ENCODE results near the gene PDZRN4.

Gene PDZRN4

GRCh38 chr12:41424651-41425050 lies 236.5 kb downstream of the PDZRN4 start:
- TF ChIP-seq USF1 (IDR thresholded peaks at IDR 0.05) (no peak), TEAD4 (IDR thresholded peaks at IDR 0.05) (no peak), EP300 (IDR thresholded peaks at IDR 0.05; ENCODE audit: borderline replicate concordance) (no peak), NFIC (IDR thresholded peaks at IDR 0.05) (no peak), FOXM1 (IDR thresholded peaks at IDR 0.05; ENCODE audit: borderline replicate concordance, low read depth) (no peak), TCF12 (IDR thresholded peaks at IDR 0.05; ENCODE audit: low read depth) (no peak), YY1 (IDR thresholded peaks at IDR 0.05; ENCODE audit: low read depth) (no peak), ZBTB7A (IDR thresholded peaks at IDR 0.05; ENCODE audit: low read depth) (no peak), MAX (IDR thresholded peaks at IDR 0.05) (no peak), CEBPB (IDR thresholded peaks at IDR 0.05) (no peak), EGR1 (IDR thresholded peaks at IDR 0.05) (no peak), REST (IDR thresholded peaks at IDR 0.05; ENCODE audit: low read depth) (no peak), TAF1 (IDR thresholded peaks at IDR 0.05; ENCODE audit: low read depth) (no peak), CREB1 (IDR thresholded peaks at IDR 0.05; ENCODE audit: low read depth) (no peak)

GRCh38 chr12:41433460-41433859 lies 245.3 kb downstream of the PDZRN4 start:
- no peak for TF ChIP-seq RAD21 (IDR thresholded peaks at IDR 0.05; ENCODE audit: low read depth)
- TF ChIP-seq TAF1 (IDR thresholded peaks at IDR 0.05; ENCODE audit: low read depth) = no peak
- TF ChIP-seq CREB1 (IDR thresholded peaks at IDR 0.05; ENCODE audit: low read depth) = no peak
- no peak for TF ChIP-seq EGR1 (IDR thresholded peaks at IDR 0.05)

GRCh38 chr12:41436076-41436475 lies 248.0 kb downstream of the PDZRN4 start:
- no peak for TF ChIP-seq REST (IDR thresholded peaks at IDR 0.05; ENCODE audit: low read depth)

GRCh38 chr12:41437563-41437962 lies 249.4 kb downstream of the PDZRN4 start:
- TF ChIP-seq YY1 (IDR thresholded peaks at IDR 0.05; ENCODE audit: low read depth) (no peak), TAF1 (IDR thresholded peaks at IDR 0.05; ENCODE audit: low read depth) (no peak), USF1 (IDR thresholded peaks at IDR 0.05) (no peak), NFIC (IDR thresholded peaks at IDR 0.05) (no peak), CEBPB (IDR thresholded peaks at IDR 0.05) (no peak), CREB1 (IDR thresholded peaks at IDR 0.05; ENCODE audit: low read depth) (no peak), EGR1 (IDR thresholded peaks at IDR 0.05) (no peak), EP300 (IDR thresholded peaks at IDR 0.05; ENCODE audit: borderline replicate concordance) (no peak)

- TF ChIP-seq RAD21 (IDR thresholded peaks at IDR 0.05; ENCODE audit: low read depth) (peak; percentile 32), CREB1 (IDR thresholded peaks at IDR 0.05; ENCODE audit: low read depth) (no peak)
Observed at GRCh38 chr12:41438854-41439541, 250.9 kb downstream of the PDZRN4 start.

GRCh38 chr12:41439801-41440200 lies 251.7 kb downstream of the PDZRN4 start:
- no peak for TF ChIP-seq USF1 (IDR thresholded peaks at IDR 0.05)
- no peak for TF ChIP-seq TEAD4 (IDR thresholded peaks at IDR 0.05)
- no peak for TF ChIP-seq REST (IDR thresholded peaks at IDR 0.05; ENCODE audit: low read depth)
- no peak for TF ChIP-seq NFIC (IDR thresholded peaks at IDR 0.05)
- no peak for TF ChIP-seq FOXM1 (IDR thresholded peaks at IDR 0.05; ENCODE audit: borderline replicate concordance, low read depth)
- no peak for TF ChIP-seq EGR1 (IDR thresholded peaks at IDR 0.05)
- TF ChIP-seq CREB1 (IDR thresholded peaks at IDR 0.05; ENCODE audit: low read depth) = no peak
- TF ChIP-seq TAF1 (IDR thresholded peaks at IDR 0.05; ENCODE audit: low read depth) = no peak
- TF ChIP-seq MAX (IDR thresholded peaks at IDR 0.05) = no peak
- no peak for TF ChIP-seq EP300 (IDR thresholded peaks at IDR 0.05; ENCODE audit: borderline replicate concordance)
- TF ChIP-seq TCF12 (IDR thresholded peaks at IDR 0.05; ENCODE audit: low read depth) = no peak
- TF ChIP-seq YY1 (IDR thresholded peaks at IDR 0.05; ENCODE audit: low read depth) = no peak
- no peak for TF ChIP-seq ZBTB7A (IDR thresholded peaks at IDR 0.05; ENCODE audit: low read depth)
- no peak for TF ChIP-seq CEBPB (IDR thresholded peaks at IDR 0.05)
